Measurements from ENCODE around the gene C3orf85.

- TF ChIP-seq CTCF (IDR thresholded peaks at IDR 0.05): no peak
- TF ChIP-seq POLR2A (IDR thresholded peaks at IDR 0.05): no peak
These were observed 7.1 kb downstream of the C3orf85 start for GRCh38 chr3:109143646-109144045.
